ENCODE data around the gene ARFGAP2.

- no peak for TF ChIP-seq CTCF (IDR thresholded peaks at IDR 0.05)
- no peak for TF ChIP-seq EP300 (IDR thresholded peaks at IDR 0.05)
- TF ChIP-seq POLR2A (IDR thresholded peaks at IDR 0.05): no peak
Measured at GRCh38 chr11:47148903-47149531, 27.7 kb downstream of the ARFGAP2 start.
